ENCODE data around the gene EPAS1.

DNA sequence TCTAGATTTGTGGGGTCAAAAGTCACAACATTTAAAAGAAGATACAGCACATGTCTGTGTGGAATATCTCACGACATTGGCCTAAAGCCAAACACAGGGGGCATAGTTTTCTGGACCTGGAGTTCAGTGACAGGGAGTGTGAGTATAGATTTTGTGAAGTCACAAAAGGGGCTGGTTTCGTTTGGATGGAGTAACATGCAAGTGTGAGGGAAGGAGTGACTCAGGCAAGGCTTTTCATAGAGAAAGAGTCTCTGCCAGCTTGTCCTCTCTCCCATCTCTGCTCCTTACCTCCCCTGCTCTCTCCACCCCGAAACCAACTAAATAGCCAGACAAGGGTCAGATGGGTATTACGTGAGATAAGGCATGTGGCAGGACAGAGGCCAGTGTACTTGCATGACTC is 3.7 kb upstream of the EPAS1 start:
- no peak for TF ChIP-seq EZH2 (IDR thresholded peaks at IDR 0.05; ENCODE audit: low read length, unreplicated experiment)
- TF ChIP-seq, protein P1, sequence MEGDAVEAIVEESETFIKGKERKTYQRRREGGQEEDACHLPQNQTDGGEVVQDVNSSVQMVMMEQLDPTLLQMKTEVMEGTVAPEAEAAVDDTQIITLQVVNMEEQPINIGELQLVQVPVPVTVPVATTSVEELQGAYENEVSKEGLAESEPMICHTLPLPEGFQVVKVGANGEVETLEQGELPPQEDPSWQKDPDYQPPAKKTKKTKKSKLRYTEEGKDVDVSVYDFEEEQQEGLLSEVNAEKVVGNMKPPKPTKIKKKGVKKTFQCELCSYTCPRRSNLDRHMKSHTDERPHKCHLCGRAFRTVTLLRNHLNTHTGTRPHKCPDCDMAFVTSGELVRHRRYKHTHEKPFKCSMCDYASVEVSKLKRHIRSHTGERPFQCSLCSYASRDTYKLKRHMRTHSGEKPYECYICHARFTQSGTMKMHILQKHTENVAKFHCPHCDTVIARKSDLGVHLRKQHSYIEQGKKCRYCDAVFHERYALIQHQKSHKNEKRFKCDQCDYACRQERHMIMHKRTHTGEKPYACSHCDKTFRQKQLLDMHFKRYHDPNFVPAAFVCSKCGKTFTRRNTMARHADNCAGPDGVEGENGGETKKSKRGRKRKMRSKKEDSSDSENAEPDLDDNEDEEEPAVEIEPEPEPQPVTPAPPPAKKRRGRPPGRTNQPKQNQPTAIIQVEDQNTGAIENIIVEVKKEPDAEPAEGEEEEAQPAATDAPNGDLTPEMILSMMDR (conservative IDR thresholded peaks at IDR 0.05; ENCODE audit: low read depth, low read length) = no peak
- TF ChIP-seq EZH2phosphoT487 (IDR thresholded peaks at IDR 0.05; ENCODE audit: borderline replicate concordance, low read length) = no peak
